Stimulated activated CD4-positive, alpha-beta T cell treated with anti-CD3 and anti-CD28 coated beads, Interleukin-15, amount 100 ng/mL, for 24 hours (primary cell): Measurements from ENCODE around the gene RNH1.
A peak's percentile ranks its signal among the peaks of the same experiment; 100 is the strongest.
"Not testable (repeated sequence)": the region's sequence is repeated elsewhere in the genome, so short reads cannot be mapped to it uniquely, and the experiment has no call there.

ENCODE experiments used
- DNase-seq: peaks from one replicate; pipeline ENCODE4 v3.0.0-alpha.2; 2020

The RNH1 gene

GRCh38 chr11:473962-474785, 32.9 kb downstream of the RNH1 start:
- DNase-seq = no peak

GRCh38 chr11:473415-473814, 33.6 kb downstream of the RNH1 start:
- DNase-seq = no peak

- DNase-seq = no peak
Measured at GRCh38 chr11:472816-473215, 34.2 kb downstream of the RNH1 start.

- DNase-seq = no peak
Measured at GRCh38 chr11:472272-472671, 34.8 kb downstream of the RNH1 start.

- no peak for DNase-seq
Measured at GRCh38 chr11:471468-472145, 35.4 kb downstream of the RNH1 start.

GRCh38 chr11:469684-470560, 37.1 kb downstream of the RNH1 start:
- no peak for DNase-seq

GRCh38 chr11:469026-469683, 37.9 kb downstream of the RNH1 start:
- not testable (repeated sequence) for DNase-seq

GRCh38 chr11:468493-468892, 38.5 kb downstream of the RNH1 start:
- DNase-seq = no peak

GRCh38 chr11:468036-468435, 39.0 kb downstream of the RNH1 start:
- DNase-seq = no peak

GRCh38 chr11:465896-466530, 41.0 kb downstream of the RNH1 start:
- DNase-seq = no peak

- DNase-seq = no peak
Measured at GRCh38 chr11:464316-464715, 42.7 kb downstream of the RNH1 start.

- no peak for DNase-seq
Measured at GRCh38 chr11:462107-462890, 44.7 kb downstream of the RNH1 start.

GRCh38 chr11:461626-462025, 45.4 kb downstream of the RNH1 start:
- no peak for DNase-seq

- no peak for DNase-seq
Measured at GRCh38 chr11:460331-461199, 46.5 kb downstream of the RNH1 start.

GRCh38 chr11:459511-460220, 47.4 kb downstream of the RNH1 start:
- no peak for DNase-seq

- DNase-seq = no peak
Measured at GRCh38 chr11:457111-457760, 49.8 kb downstream of the RNH1 start.

GRCh38 chr11:456533-456932, 50.5 kb downstream of the RNH1 start:
- peak; percentile 62 for DNase-seq

- no peak for DNase-seq
Measured at GRCh38 chr11:455566-456147, 51.4 kb downstream of the RNH1 start.
